Measurements from ENCODE around the gene MDC1. TPM values are rescaled to one million over a fixed set of nuclear protein-coding genes. Genes with fewer than 3 reads are reported as not detected.
A peak's percentile ranks its signal among the peaks of the same experiment; 100 is the strongest.

MDC1 gene
- total and polyA plus RNA-seq, 2 of the 13 experiments (the other 11 are each of a cell fraction or from before 2014, with no cell fraction given), result 8.4 to 14.0 TPM

- TF ChIP-seq CEBPG (CRISPR knock-in tag; IDR thresholded peaks at IDR 0.05) (no peak), MXD1 (CRISPR knock-in tag; IDR thresholded peaks at IDR 0.05) (no peak), RAD51 (IDR thresholded peaks at IDR 0.05; ENCODE audit: borderline replicate concordance) (no peak), NR3C1 (CRISPR knock-in tag; IDR thresholded peaks at IDR 0.05) (no peak), SETDB1 (CRISPR knock-in tag; IDR thresholded peaks at IDR 0.05; ENCODE audit: borderline replicate concordance) (no peak), ZNF720 (CRISPR knock-in tag; IDR thresholded peaks at IDR 0.05) (no peak), BCL6 (CRISPR knock-in tag; IDR thresholded peaks at IDR 0.05) (no peak), POGZ (CRISPR knock-in tag; IDR thresholded peaks at IDR 0.05) (no peak), ZNF513 (CRISPR knock-in tag; conservative IDR thresholded peaks at IDR 0.05) (0 out of 2 replicates have a peak, but pooled peaks have one; percentile 21), ARHGAP35 (CRISPR knock-in tag; IDR thresholded peaks at IDR 0.05; ENCODE audit: borderline replicate concordance) (peak; percentile 22; the same call in 1 of the 2 replicates)
- TF ChIP-seq, protein P1, sequence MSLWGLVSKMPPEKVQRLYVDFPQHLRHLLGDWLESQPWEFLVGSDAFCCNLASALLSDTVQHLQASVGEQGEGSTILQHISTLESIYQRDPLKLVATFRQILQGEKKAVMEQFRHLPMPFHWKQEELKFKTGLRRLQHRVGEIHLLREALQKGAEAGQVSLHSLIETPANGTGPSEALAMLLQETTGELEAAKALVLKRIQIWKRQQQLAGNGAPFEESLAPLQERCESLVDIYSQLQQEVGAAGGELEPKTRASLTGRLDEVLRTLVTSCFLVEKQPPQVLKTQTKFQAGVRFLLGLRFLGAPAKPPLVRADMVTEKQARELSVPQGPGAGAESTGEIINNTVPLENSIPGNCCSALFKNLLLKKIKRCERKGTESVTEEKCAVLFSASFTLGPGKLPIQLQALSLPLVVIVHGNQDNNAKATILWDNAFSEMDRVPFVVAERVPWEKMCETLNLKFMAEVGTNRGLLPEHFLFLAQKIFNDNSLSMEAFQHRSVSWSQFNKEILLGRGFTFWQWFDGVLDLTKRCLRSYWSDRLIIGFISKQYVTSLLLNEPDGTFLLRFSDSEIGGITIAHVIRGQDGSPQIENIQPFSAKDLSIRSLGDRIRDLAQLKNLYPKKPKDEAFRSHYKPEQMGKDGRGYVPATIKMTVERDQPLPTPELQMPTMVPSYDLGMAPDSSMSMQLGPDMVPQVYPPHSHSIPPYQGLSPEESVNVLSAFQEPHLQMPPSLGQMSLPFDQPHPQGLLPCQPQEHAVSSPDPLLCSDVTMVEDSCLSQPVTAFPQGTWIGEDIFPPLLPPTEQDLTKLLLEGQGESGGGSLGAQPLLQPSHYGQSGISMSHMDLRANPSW (CRISPR knock-in tag; IDR thresholded peaks at IDR 0.05; ENCODE audit: borderline replicate concordance), result 0 out of 2 replicates have a peak, but pooled peaks have one; percentile 27
- TF ChIP-seq, protein P2, sequence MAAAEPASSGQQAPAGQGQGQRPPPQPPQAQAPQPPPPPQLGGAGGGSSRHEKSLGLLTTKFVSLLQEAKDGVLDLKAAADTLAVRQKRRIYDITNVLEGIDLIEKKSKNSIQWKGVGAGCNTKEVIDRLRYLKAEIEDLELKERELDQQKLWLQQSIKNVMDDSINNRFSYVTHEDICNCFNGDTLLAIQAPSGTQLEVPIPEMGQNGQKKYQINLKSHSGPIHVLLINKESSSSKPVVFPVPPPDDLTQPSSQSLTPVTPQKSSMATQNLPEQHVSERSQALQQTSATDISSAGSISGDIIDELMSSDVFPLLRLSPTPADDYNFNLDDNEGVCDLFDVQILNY (CRISPR knock-in tag; conservative IDR thresholded peaks at IDR 0.05), result no peak
- TF ChIP-seq, protein P3, sequence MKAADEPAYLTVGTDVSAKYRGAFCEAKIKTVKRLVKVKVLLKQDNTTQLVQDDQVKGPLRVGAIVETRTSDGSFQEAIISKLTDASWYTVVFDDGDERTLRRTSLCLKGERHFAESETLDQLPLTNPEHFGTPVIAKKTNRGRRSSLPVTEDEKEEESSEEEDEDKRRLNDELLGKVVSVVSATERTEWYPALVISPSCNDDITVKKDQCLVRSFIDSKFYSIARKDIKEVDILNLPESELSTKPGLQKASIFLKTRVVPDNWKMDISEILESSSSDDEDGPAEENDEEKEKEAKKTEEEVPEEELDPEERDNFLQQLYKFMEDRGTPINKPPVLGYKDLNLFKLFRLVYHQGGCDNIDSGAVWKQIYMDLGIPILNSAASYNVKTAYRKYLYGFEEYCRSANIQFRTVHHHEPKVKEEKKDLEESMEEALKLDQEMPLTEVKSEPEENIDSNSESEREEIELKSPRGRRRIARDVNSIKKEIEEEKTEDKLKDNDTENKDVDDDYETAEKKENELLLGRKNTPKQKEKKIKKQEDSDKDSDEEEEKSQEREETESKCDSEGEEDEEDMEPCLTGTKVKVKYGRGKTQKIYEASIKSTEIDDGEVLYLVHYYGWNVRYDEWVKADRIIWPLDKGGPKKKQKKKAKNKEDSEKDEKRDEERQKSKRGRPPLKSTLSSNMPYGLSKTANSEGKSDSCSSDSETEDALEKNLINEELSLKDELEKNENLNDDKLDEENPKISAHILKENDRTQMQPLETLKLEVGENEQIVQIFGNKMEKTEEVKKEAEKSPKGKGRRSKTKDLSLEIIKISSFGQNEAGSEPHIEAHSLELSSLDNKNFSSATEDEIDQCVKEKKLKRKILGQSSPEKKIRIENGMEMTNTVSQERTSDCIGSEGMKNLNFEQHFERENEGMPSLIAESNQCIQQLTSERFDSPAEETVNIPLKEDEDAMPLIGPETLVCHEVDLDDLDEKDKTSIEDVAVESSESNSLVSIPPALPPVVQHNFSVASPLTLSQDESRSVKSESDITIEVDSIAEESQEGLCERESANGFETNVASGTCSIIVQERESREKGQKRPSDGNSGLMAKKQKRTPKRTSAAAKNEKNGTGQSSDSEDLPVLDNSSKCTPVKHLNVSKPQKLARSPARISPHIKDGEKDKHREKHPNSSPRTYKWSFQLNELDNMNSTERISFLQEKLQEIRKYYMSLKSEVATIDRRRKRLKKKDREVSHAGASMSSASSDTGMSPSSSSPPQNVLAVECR (CRISPR knock-in tag; IDR thresholded peaks at IDR 0.05; ENCODE audit: borderline replicate concordance), result no peak
- TF ChIP-seq, protein P4, sequence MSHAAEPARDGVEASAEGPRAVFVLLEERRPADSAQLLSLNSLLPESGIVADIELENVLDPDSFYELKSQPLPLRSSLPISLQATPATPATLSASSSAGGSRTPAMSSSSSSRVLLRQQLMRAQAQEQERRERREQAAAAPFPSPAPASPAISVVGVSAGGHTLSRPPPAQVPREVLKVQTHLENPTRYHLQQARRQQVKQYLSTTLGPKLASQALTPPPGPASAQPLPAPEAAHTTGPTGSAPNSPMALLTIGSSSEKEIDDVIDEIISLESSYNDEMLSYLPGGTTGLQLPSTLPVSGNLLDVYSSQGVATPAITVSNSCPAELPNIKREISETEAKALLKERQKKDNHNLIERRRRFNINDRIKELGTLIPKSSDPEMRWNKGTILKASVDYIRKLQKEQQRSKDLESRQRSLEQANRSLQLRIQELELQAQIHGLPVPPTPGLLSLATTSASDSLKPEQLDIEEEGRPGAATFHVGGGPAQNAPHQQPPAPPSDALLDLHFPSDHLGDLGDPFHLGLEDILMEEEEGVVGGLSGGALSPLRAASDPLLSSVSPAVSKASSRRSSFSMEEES (CRISPR knock-in tag; IDR thresholded peaks at IDR 0.05), result no peak
Measured at GRCh38 chr6:30743099-30744053, 26.3 kb upstream of the MDC1 start (continued).

Data from HepG2 (cell line).